Inferior parietal cortex (tissue), 1 donor: Measurements from ENCODE around the gene CACNA1C.

ENCODE experiments used
- DNase-seq: peaks from one replicate; pipeline ENCODE4 v3.0.0-alpha.2; 2016; ENCODE audit errors: extremely low spot score

Gene CACNA1C

GRCh38 chr12:2318286-2318685 is 265.5 kb downstream of the CACNA1C start:
- DNase-seq = no peak

- no peak for DNase-seq
Observed at GRCh38 chr12:2319136-2319535, 266.3 kb downstream of the CACNA1C start.

- no peak for DNase-seq
Observed at GRCh38 chr12:2319737-2320506, 267.1 kb downstream of the CACNA1C start.

- DNase-seq = no peak
Observed at GRCh38 chr12:2320841-2321240, 268.1 kb downstream of the CACNA1C start.

- no peak for DNase-seq
Observed at GRCh38 chr12:2322554-2323120, 269.9 kb downstream of the CACNA1C start.

- DNase-seq = peak; percentile 17
Observed at GRCh38 chr12:2323532-2324255, 270.9 kb downstream of the CACNA1C start.

- DNase-seq = no peak
Observed at GRCh38 chr12:2324387-2324786, 271.6 kb downstream of the CACNA1C start.

- no peak for DNase-seq
Observed at GRCh38 chr12:2325519-2325918, 272.7 kb downstream of the CACNA1C start.

- DNase-seq = no peak
Observed at GRCh38 chr12:2326470-2326869, 273.7 kb downstream of the CACNA1C start.

- DNase-seq = no peak
Observed at GRCh38 chr12:2328661-2329060, 275.9 kb downstream of the CACNA1C start.

GRCh38 chr12:2329661-2330210 is 276.9 kb downstream of the CACNA1C start:
- no peak for DNase-seq

- no peak for DNase-seq
Observed at GRCh38 chr12:2332236-2332635, 279.4 kb downstream of the CACNA1C start.

- DNase-seq = no peak
Observed at GRCh38 chr12:2332947-2333346, 280.2 kb downstream of the CACNA1C start.

- DNase-seq = no peak
Observed at GRCh38 chr12:2333491-2334195, 280.9 kb downstream of the CACNA1C start.

GRCh38 chr12:2334271-2334670 is 281.5 kb downstream of the CACNA1C start:
- no peak for DNase-seq

GRCh38 chr12:2334689-2335088 is 281.9 kb downstream of the CACNA1C start:
- no peak for DNase-seq

- DNase-seq = no peak
Observed at GRCh38 chr12:2335109-2335508, 282.3 kb downstream of the CACNA1C start.

- DNase-seq = no peak
Observed at GRCh38 chr12:2335513-2335912, 282.7 kb downstream of the CACNA1C start.

- no peak for DNase-seq
Observed at GRCh38 chr12:2335916-2336315, 283.1 kb downstream of the CACNA1C start.

- DNase-seq = no peak
Observed at GRCh38 chr12:2336409-2336829, 283.6 kb downstream of the CACNA1C start.

GRCh38 chr12:2337031-2338010 is 284.5 kb downstream of the CACNA1C start:
- DNase-seq = no peak
